HTERT RPE-1 (cell line): ENCODE results near the gene KCNH4.
"Not testable (repeated sequence)": the region's sequence is repeated elsewhere in the genome, so short reads cannot be mapped to it uniquely, and the experiment has no call there.

Experiments used
- in situ Hi-C: fragments of 300-500 bp; cut with MboI; formaldehyde crosslinking; loops from 4 replicates; pipeline ENCODE4 v1.14.3; 2020; ENCODE audit warnings: low sequenced_read_pairs

Gene KCNH4

DNA sequence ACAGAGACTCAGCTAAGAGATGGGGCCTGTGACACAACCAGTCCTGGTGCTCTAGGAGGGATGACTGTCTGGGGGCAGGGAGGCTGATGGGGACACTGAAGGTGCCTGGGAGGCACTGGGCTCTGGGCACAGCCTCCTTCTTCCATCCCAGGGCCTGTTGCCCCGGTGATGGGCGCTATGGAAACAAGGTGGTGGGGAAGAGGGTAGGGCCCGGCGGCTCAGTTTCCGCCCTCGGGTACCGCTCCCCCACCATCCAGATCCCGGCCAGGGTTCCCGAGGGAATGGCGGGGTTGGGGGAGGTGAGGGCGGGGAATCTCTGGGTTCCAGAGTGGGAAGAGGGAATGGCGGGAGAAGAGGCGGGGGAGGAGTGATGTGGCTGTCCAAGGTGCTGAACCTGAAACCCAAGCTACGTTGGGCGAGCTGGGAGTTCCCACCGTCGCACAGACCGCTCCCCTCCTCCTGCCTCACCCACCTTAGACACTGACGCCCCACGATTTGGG, 981 bp downstream of the KCNH4 start:
- in situ Hi-C loops = no loop called here

DNA sequence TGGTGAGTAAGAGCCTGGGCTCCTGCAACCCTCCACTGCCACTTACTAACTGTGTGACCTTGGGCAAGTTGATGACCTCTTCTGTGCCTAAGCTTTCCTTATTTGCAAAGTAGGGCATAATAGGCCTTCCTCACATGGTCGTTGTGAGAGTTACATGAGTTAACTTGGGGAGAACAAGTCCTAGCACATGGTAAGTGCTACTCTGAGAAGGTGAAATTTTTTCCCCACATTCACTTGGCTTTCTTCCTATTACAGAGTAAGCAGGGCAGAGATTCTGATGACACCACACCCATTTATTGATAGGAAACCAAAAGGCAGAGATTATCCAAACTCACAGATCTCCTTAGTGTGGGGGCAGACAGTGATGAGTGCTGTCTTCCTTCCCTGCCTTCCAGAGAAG, 1.6 kb downstream of the KCNH4 start:
- in situ Hi-C loops = no loop called here

DNA sequence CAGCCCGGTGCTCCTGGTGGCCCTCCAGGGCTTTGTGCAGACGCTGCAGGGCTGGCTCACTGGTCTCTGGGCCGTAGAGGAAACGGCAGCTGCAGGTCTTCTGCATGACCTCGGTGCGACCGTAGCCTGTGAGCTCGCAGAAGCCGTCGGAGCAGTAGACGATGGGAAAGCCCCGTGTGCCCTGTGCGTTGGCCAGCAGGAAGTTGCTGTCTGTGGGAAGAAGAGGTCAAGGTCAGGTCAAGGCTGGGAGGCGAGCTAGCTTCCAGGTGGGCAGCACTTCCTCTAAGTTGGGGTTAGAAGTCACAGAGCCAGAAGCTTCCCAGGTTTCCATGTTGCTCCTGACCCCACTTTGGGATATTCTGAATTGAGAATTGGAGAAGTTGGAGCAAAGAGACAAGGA, 2.1 kb downstream of the KCNH4 start:
- in situ Hi-C loops = no loop called here

DNA sequence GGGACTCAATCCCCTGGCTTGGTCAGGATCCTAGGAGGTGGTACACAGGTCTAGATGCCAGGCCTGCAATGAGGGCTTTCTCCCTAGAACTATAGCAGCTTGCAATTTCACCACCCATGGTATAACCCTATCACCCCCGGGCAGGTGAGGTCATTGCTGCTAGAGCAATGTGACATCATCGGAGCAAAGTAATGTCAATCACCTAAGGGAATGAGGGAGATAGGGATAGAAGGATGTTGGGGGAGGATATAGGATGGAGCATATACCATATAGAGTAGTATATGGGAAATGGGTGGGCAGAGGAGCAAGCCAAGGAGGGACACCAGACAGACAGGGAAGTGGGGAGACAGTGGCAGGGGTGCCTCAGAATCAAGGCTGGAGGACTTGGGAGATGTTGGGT, 3.3 kb downstream of the KCNH4 start:
- in situ Hi-C loops = no loop called here

DNA sequence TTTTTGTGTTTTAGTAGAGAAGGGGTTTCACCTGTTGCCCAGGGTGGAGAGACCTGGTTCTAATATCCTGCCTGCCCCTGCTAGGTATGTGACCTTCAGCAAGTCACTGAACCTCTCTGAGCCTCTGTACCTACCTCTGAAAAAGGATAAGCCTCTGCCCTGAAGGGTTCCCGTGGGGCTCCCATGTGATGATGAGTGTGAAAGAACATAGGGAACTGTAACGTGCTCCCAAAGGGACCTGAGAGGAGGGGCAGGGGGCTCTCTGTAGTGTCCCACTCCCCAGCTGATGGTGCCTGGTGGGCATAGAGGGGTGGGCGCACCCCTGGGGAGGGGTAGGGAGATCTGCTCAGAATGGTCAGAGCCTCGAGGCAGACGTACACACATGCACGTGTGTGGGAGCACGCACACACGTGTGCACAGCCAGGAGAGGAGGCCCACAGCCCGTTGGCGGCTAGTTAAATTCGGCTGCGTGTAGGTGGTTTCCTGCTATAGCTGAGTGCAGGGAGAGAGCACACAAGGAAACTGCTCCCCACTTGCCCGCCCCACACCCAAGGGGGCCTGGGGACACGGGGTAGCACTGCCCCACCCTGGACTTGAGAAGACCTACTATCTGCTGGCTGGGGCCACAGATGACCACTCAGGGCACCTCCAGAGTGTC, 6.7 kb downstream of the KCNH4 start:
- in situ Hi-C loops = no loop called here

DNA sequence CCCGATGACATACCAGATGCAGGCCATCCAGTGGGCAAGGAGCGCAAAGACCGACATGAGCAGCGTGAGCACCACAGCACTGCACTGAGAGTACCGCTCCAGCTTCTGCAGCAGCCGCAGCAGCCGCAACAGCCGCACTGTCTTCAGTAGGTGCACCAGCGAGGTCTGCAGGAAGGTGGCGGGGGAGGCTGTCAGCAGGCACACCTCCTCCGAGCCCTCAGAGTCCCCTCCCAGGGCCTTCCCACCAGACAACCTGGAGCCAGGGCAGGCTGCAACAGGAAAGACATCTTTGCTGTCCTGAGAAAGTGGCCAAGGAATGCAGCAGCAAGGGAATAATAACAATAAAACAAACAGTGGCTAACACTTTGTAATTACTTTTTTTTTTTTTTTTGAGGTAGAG, 9.1 kb downstream of the KCNH4 start:
- in situ Hi-C loops = no loop called here

DNA sequence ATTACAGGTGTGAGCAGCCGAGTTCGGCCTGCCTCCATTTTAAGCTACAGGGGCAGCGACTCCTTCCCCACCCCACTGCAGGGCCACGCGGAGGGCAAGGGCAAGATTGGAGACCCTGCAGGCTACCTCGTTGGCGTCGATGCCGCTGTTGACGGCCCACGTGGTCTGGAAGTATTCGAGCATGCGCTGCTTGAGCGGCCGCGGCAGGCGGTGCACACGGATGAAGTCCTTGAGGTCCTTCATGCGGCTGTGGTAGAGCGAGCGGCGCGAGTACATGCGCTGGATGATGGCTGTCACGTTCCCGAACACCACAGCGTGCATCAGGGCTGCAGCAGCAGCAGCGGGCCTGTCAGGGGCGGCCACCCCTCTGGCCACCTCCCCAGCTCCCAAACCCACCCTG, 11.6 kb downstream of the KCNH4 start:
- in situ Hi-C loops = no loop called here

DNA sequence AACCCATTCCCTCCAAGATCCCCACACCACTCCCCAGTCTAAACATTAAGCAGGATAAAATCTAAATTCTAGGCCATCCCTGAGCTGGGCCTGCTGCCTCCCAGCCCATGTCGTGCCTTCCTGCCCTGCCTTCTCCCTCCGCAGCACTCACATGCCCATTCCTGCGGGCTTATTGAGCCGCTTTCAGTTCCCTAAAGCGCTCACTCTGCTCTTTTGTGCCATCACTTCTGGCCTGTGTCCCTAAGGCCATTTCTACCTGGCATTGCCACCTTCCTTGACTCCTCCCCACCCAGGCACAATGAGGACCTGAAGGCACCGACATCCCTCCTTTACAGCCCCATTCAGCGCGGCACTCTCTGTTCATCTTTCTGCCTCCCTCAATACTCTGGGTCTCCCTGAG, 13.1 kb downstream of the KCNH4 start:
- in situ Hi-C loops = no loop called here

DNA sequence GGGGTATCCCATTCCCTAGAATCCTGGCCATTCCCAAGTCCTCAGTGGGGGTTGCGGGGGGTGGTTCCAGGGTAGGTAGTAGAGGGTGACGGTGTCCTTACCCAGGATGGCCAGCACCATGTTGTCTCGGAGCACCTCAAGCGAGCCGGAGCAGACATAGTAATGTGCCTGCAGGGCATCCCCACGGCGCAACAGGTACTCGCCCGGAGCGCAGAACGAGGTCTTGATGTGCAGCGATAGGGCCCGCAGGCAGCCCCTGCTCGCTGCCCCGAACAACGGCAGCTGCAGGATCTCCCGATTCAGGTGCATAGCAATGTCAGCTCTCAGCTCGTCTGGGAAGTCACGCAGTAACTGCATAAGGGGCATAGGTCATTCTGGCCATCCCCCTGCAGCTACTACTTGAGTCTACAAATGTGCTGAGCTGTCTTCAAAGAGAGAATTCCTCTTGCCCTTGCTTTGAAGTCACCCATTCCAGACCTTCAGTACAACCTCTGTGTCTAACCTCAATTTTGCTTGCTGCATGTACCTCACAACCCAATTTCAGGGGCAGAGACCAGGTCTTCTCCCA, 14.7 kb downstream of the KCNH4 start:
- in situ Hi-C loops = no loop called here

DNA sequence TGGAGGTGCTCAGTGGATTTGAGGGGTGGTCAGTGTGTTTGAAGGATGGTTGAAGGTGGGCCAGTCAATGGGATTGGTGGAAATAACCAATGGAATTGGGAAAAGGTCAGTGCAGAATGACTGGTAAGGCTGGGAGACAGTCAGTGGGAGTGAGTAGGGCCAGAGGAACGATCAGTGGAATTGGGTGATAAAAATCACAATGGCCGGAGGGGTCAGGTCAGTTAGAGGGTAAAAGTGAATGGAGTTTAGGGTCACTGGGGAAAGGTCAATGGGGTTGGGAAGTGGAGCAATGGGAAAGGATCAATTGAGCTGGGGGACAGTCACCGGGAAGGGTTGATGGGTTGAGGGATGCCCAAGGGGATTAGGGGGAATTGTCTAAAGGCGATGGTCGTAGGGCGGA, 15.2 kb downstream of the KCNH4 start:
- in situ Hi-C loops = no loop called here

DNA sequence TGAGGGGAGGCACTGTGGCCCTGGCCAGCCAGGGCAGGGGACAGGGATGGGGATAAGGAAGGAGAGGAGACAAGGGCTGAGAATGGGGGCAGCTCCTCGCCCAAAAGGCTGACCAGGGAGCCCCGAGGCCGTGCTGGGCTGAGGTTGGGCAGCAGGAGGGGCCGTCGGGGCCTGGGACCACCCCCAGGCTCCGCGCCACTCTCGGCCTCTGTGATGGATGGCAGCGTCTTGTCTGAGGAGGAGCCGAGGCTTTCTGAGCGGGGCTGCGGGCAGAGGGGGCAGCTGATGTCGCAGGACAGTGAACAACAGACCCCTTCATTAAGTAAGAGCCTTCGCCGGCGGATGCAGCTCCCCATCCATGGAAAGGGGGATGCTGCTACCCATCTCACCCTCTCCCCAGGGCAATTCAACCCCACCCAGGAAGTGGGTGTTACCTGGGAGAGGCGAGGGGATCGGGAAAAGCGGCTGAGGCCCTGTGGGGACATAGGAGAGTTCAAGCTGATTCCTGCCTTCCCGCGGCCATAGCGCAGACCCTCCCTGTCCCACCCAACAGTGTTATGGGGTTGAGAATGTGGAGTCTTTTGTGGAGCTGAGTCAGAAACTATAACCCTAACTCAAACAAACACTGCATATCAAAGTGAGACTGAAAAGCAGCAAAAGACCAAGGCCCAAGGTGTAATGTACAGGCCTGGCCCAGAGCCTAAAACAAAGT, 17.1 kb downstream of the KCNH4 start:
- in situ Hi-C loops = no loop called here

DNA sequence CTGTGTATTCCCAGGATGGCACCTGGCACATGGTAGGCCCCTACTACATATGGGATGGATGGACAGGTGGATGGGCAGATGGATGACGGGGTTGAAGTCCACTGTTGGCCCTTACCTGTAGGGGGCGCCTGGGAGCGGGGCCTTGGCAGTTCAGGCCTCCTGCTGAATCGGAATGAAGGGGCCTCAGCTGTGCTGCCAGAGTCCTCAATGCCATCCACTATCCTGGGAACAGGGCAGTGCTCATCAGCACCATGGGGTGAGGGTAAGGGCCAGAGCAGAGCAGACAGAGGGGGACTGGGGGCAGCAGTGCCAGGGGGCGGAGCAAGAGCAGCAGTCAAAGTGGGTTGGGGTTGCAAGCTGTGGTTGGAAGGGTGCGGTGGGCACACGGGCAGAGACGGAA, 17.8 kb downstream of the KCNH4 start:
- in situ Hi-C loops = no loop called here

DNA sequence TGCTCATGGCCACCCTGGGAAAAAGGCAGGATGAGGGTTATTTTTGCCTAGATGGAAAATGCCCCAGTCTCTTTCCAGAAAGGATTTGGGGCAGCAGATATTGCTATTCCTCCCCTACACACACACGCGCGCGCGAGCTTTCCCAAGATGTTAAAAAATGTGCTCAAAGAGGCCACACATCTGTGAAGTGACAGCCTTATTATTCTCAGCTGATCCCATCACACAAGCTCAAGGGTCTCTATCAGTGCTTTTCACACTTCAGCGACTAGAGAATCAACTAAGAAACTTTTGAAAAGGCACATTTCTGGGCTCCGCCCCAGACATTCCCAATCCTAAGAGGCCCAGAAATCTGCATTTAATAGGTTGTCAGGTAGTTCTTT, 20.4 kb downstream of the KCNH4 start:
- in situ Hi-C loops = no loop called here

DNA sequence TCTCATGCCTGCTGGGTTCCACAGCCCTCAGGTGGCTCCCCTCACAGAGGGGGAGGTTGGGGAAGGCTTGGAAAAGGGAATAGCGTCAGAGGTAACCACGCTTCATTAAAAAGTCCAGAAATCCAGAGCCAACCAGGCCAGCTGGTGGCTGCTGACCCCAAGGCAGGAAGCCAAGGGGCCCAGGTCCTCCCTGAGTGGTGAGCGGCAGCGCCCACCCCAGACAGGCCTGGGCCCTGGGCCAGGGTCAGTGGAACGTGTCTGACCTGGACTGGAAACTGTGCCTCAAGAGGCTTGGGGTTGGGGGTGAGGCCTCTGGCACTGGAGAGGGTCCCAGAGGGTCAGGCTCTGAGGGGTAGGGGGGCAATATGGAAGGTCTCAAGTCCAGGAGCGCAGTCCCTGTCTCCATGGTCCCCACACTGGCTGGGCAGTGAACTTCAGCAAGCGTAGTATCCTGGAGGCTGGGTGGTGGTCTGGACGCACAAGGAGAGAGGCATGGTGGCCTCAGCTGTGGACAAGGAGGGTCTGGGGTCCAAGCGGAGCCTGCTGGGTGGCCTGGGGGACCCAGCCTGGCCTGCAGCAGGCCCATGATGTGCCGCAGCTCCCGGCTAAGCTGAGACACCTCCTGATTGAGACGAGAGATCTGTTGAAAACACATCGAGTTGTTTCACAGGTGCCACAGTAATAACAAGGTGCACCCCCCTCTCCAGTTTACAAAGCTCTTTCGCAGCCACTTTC, 21.0 kb downstream of the KCNH4 start:
- in situ Hi-C loops = no loop called here

DNA sequence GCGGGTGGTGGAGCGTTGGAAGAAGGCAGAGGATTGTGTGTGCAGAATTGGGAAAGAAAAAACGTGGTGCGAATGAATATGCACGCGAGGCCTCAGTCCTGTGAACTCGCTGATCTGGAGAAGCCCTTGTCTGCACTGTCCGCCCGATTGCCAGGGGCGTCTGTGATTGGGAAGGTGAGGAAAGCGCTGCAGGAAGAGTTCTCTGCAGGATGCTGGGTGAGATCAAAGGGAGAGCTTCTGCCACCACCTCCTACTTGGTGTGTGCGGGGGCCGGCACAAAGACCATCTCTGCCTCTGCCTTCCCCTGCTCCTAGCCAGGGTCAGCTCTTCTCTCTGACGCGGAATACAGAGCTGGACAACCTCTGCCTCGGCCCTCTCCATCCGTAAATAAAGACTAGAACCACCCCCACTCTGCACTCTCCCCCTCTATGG, 25.3 kb downstream of the KCNH4 start:
- in situ Hi-C loops = no loop called here

DNA sequence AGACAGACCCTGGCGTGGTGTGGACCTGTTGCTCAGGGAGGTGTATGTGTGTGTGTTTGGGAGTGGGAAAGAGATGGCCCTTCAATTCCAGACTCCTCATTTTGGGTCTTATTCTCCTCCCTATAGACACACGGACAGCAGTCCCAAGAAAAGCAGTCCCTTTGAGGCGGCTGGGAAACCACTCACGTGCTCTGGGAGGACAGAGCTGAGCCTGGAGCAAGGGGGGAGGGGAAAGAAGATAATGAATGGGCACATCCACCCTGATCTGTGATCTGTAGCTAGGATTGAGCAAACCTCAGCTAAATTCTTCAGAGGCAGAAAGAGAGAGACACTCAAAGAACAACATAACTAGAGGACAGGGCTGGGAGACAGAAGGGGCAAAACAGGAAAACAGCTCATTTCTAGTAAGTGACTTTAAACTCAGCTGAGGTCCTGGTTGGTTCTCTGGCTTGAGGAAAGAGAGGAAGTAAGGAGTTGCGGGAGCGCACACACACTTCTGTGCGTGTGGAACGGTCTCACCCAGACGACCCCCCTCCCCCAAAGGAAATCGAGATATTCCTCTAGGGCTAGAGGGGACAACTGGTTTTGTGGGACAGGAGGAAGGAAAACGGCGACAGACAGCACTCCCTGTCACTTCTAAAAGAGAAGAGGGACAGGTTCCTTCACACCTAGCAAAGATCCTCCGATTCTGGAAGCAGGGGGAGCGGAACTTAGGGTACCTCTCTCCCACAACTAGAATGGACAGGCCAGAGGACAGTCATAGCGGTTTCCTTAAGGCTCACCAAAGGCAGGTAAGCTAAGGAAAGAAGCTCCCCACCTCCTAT, 26.8 kb downstream of the KCNH4 start:
- in situ Hi-C loops = no loop called here

DNA sequence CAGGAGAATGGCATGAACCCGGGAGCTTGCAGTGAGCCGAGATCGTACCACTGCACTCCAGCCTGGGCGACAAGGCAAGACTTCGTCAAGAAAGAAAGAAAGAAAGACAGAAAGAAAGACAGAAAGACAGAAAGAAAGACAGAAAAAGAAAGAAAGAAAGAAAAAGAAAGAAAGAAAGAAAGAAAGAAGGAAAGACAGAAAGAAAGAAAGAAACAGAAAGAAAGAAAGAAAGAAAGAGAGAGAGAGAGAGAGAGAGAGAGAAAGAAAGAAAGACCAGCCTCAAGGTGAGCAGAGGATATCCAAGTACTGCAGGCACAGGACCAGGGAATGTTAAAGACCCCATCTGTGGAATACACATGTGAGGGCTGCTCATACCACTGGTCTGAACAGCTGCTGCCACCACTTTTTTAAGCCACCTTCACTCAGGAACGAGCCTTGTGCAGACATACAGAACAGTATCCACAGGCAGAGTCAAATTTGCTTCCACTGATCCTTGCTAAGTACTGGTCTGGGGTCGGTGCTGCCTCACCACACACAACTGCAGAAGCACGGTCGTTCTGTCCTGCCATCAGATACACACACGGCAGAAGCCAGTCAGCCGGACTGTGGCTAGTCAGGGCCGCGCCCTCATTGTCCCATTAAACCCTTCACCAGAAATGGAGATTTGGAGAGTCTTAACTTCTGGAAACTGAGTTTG, 33.9 kb downstream of the KCNH4 start:
- in situ Hi-C loops = no loop called here

DNA sequence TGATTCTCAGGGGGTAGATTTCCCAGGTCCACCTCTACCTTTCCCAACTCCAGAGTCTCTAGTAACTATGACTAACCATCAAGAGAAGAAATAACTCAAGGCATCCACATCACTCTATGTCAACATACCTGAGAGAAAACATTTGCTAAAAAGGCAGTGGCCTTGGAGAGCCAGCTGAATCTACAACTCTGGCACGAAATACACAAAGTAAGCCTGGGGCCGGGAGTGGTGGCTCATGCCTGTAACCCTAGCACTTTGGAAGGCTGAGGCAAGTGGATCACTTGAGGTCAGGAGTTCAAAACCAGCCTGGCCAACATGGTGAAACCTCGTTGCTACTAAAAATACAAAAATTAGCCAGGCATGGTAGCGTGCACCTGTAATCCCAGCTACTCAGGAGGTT, 37.8 kb downstream of the KCNH4 start:
- in situ Hi-C loops = not testable (repeated sequence)

DNA sequence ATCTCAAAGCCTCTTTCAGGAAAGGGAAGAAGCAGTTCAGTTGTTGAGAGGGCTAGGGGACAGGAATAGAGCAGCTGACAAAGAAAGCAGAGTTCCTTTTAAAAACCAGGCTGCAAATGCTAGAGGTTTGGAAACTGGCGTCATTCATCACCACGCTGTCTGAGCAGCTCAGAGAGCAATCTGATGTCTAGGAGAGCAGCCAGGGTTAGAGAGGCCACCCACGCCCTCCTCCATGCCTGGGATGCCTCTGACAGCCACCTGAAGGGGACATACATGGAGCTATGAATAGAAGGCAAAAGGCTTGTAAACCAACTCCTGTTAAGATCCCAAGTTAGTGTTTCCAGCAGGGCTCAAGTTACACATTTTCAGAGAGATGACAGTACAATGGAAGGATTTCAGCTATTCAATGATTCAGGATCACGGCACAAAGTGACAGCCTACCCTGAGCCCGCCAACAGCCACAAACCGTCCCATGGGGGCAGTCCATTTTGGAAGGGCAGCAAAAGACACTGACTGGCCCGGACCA, 38.5 kb downstream of the KCNH4 start:
- in situ Hi-C loops = no loop called here

DNA sequence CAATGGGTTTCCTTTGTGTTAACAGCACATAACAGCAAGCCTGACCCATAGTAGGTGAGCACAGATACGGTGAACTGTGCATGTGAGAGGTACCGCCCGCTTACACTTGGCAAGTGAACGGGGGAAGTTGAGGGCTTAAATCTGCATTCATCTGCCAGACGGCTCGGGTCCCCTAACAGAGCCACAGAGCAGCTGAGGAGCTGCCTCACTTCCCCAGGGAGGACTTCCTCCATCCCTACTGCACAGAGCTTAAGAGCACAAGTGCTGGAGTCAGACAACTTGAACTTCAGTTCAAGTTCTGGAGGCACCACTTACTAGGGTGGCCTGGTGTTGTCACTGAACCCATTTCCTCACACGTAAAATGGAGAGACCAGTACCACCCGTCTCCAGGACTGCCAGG, 39.6 kb downstream of the KCNH4 start:
- in situ Hi-C loops = no loop called here
